GM18951 (cell line): ENCODE data around the gene TNFSF4.
"Not testable (repeated sequence)": the region's sequence is repeated elsewhere in the genome, so short reads cannot be mapped to it uniquely, and the experiment has no call there.

Experiments
- POLR2A ChIP-seq: IDR thresholded peaks from 4 replicates; pipeline ENCODE4 v1.6.1; 2011; ENCODE audit warnings: mild to moderate bottlenecking; ENCODE audit not compliant: insufficient read length, insufficient read depth; ENCODE audit errors: extremely low read depth
- in situ Hi-C: fragments of 300-500 bp; cut with MboI; formaldehyde crosslinking; loops from one replicate; pipeline ENCODE4 v1.12.0; 2022; ENCODE audit warnings: low sequenced_read_pairs, mixed read lengths, inconsistent platforms; ENCODE audit not compliant: unreplicated experiment

The TNFSF4 gene

DNA sequence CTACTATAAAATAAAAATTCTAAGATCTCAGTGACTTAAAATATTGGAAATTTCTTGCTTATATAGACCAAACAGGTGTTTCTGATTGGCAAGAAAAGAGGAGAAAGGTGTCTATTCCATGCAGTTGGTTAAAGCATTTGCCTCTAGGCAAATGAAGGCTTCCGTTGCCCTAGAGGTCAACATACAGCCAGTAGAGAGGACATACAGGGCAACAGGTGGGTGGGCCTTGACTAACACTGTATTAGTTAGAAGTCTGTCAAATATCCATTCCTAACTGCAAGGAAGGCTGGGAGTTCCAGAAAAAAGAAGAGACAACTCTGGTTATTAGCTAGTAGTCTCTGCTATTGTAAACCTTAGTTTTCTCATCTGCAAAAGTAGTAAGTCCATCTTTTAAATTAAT, 43.0 kb downstream of the TNFSF4 start:
- in situ Hi-C loops: no loop called here
- no peak for TF ChIP-seq POLR2A

DNA sequence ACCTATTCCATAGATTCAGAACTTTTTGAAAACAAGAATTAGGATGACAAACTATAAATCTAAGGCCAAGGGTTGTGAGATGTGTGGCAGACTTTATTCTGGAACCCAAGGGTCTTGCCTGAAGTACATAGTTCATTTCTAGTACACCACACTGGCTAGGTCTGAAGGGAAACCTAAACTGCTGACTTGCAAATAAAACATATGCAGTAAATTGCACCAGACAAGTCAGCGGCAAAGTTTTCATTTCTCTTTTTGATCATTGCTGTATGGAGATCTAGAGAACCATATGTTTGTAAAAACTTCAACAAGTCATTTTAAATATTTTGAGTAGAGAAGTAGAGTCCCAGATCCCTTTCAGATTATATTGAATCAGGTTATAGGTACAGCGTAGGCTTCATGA, 43.9 kb downstream of the TNFSF4 start:
- no peak for TF ChIP-seq POLR2A
- in situ Hi-C loops: no loop called here

DNA sequence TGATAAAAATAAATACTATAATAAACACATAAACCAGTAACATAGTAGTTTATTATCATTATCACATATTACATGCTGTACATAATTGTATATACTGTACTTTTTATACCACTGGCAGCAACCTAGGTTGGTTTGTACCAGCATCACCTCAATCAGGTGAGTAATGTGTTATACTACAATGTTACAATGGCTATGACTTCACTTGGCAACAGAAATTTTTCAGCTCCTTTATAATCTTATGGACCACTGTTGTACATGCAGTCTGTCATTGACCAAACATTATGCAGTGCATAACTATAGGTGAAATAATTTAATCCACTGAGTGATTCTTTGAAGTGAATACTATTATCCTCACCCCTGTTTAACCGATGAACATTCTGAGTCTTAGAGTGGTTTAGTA, 44.5 kb downstream of the TNFSF4 start:
- in situ Hi-C loops: no loop called here
- TF ChIP-seq POLR2A: no peak

DNA sequence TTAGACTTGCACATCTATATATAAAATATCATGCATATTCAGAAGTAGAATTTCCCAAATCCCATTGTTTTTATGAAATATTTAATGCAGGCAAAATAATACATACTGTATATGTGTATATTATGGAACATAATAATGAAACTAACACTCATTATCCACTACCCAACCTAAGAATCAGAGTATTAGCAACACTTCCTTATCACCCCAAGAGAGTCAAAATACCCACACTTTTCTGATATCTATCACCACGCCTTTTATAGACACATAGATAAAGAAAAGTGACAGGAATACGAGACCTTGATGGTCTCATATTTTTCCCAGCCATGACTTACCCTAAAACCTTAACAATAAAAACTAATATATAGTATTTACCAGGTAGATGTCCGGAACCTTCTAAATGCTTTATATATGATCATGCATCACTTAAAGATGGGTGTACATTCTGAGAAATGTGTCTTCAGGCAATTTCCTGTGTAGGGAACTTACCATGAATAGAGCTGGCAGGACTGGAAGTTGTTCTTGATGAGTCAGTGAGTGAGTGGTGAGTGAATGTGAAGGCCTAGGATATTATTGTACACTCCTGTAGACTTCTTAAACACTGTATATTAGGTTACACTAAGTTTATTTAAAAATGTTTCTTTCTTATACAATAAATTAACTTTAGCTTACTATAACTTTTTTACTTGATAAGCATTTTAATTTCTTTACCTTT, 45.5 kb downstream of the TNFSF4 start:
- TF ChIP-seq POLR2A: no peak
- in situ Hi-C loops: no loop called here

DNA sequence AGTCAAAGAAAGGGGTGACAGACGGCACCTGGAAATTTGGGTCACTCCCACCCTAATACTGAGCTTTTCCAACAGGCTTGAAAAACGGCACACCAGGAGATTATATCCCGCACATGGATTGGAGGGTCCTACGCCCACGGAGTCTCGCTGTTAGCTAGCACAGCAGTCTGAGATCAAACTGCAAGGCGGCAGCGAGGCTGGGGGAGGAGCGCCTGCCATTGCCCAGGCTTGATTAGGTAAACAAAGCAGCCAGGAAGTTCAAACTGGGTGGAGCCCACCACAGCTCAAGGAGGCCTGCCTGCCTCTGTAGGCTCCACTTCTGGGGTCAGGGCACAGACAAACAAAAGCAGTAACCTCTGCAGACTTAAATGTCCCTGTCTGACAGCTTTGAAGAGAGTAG, 53.2 kb downstream of the TNFSF4 start:
- in situ Hi-C loops: not testable (repeated sequence)

DNA sequence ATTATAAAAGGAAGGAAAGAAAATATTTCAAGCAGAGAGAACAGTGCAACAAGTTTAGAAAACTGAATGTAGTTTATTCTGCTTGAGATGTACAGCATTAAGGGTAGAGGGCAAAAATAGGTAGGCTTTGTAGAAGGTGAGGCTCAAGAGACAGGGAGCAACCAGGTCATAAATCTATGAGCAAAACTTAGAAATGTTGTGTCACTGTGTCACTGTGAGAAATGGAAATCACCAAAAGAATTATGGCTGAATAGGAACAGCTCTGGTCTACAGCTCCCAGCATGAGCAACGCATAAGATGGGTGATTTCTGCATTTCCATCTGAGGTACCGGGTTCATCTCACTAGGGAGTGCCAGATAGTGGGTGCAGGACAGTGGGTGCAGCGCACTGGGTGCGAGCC, 53.6 kb downstream of the TNFSF4 start:
- in situ Hi-C loops: no loop called here

DNA sequence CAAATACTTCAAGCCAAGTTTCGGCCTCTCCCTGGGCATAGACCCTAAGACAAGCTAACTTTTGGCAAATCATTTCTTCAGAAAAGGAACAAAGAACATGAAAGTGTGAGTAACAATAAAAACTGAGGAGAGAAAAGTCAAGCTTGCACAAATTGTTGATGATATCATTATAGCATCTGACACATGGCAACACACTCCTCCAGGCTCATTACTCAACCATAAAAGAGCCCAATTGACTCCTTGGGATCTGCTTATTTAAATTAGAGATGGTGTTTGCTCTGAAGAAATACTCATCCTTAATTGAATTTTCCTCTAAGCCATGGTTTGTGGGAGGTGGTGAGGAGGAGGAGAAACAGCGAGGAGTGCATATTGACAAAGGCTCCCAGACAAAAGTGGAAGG, 54.5 kb downstream of the TNFSF4 start:
- no peak for TF ChIP-seq POLR2A
- in situ Hi-C loops: no loop called here

More for the DNA sequence above, 53.6 kb downstream of the TNFSF4 start:
- no peak for TF ChIP-seq POLR2A

DNA sequence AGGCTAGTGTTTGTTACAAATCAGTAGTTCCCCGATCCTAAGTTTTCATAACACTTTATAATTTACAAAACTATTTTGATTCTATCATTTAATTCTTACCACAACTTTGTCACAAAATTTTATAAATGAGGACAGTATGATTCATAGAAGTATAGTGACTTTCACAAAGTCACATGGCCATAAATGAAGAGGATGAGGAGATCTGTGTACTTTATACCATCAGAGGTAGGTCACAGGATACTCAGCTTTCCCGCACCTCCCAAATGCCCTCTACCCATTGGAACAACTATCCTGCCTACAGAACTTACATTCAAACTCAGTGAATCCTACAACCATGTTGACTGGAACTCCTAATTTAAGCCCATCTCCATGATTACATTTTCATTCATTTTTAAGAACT, 56.3 kb downstream of the TNFSF4 start:
- in situ Hi-C loops: no loop called here
- no peak for TF ChIP-seq POLR2A

DNA sequence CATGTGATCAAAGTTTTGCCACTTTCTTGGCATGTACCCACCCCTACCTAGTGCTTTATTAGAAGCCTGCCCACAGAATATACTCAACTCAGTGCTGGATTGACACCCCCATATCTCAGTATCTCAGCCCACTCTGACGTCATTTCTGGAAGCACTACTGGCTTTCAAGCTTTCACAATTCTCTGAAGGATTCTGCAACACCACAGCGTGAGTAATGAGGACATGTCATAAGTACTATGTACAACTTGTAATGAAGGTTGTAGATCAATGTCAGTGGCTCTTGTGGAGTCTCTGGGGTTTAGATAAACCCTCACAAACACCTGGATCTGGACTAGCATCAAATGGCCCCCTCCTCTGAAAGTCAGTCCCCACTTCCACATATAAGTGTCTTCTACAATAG, 57.2 kb downstream of the TNFSF4 start:
- no peak for TF ChIP-seq POLR2A
- in situ Hi-C loops: no loop called here

DNA sequence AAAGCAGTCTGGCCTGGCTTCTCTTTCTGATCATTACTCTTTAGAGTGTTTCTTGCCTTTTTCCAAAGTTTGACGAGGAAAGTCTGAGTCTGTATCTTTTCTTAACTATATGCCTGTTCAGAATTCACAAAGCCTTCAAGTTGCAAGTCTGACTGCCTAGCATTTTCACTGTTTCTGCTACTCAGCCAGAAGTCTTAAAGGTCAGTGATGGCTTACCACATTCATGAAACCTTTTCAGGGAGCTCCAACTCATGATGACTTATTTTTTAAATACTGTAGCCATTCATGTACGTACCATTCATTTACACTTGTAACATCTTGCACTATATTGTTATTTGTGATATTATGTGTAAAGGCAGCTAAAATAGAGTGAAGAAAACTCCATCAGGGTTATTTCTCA, 58.2 kb downstream of the TNFSF4 start:
- no peak for TF ChIP-seq POLR2A
- in situ Hi-C loops: no loop called here

DNA sequence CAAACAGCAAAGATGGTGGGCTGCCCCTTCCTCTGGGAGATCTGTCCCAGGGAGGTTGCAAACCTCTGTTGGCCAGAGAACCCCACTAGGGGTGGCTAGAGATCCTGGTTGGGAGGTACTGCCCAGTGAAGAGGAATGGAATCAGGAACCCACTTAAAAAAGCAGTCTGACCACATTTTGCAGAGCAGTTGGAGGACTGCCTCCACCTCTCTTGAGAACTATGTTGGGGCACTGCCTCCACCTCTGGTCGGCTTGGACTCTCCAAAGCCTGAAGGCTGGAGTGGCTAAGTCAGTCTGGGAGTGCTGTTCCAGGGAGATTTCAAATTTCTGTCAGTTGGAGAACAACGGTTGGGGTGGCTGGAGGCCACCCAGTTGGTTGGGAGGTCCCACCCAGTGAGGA, 58.6 kb downstream of the TNFSF4 start:
- in situ Hi-C loops: no loop called here
- TF ChIP-seq POLR2A: no peak

DNA sequence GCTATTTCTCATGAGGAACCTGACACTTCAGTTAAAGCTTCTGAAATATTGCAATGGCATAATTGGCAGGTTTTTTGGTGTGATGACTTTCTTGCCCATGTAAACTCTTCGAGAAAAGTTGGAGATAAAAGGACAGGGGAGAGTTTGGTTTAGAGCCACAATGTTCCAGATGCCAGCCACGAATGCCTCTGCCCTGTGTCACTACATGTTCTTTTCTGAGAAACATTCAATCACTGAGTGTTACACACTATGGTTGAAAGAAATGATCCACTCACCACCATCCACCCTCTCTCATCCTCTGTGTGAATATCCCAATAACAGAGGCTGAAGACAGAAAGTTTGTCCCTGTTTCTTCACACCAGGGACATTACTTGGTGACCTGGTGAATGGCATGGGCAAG, 66.4 kb downstream of the TNFSF4 start:
- in situ Hi-C loops: no loop called here
- no peak for TF ChIP-seq POLR2A

DNA sequence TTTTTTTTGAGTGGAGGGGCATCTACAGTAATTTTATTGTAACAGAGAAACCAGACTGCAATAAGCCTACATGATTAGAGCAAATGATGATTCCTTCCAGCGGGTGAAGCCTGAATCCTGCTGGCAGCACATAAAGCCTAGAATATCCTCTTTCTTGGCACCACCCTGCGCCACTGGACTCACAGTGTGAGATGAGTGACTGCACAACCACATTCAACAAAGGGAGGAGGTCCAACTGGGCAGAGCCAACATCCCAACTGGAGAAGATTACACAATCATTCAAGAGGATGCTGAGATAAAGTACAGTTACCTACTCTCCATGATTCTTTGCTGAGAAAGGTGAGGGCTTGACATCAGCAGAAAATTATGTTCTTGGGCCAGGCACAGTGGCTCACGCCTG, 67.4 kb downstream of the TNFSF4 start:
- TF ChIP-seq POLR2A: no peak
- in situ Hi-C loops: no loop called here

DNA sequence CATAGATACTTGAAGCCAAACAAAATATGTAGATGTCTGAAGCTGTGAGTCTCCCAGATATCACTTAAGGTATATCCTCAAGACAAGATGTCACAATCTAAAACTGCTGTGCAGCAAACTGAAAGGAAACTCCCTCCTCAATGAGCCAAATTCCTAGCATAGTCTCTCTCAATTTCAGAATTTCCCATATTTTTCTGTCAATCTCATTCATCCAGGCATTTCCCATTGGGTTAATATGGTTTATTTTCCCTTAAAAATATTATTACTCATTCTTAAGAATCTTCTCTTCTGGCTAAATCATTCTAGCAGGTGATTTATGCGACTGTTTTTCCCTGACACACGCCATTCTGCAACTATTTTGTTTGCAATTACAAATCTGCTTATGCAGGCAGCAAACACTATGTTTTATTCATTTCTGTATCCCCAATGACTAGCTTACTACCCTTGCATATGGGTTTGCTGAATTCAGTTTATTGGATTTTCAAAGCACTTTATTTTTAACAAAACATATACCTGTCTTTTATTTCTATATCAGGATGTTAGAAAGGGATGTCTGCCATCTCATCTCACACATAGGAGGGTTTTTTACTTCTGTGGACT, 69.9 kb downstream of the TNFSF4 start:
- in situ Hi-C loops: no loop called here
- no peak for TF ChIP-seq POLR2A
